Embryonic facial prominence (tissue), 1 donor: ENCODE data around the gene PDS5B.
"Not testable (repeated sequence)": the region's sequence is repeated elsewhere in the genome, so short reads cannot be mapped to it uniquely, and the experiment has no call there.

Experiments used
- DNase-seq: peaks from one replicate; pipeline ENCODE4 v3.0.0-alpha.2; 2016; ENCODE audit errors: extremely low spot score

Gene PDS5B

DNA sequence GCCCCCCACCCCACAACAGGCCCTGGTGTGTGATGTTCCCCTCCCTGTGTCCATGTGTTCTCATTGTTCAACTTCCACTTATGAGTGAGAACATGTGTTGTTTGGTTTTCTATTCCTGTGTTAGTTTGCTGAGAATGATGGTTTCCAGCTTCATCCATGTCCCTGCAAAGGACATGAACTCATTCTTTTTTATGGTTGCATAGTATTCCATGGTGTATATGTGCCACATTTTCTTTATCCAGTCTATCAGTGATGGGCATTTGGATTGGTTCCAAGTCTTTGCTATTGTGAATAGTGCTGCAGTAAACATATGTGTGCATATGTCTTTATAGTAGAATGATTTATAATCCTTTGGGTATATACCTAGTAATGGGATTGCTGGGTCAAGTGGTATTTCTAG is 142.8 kb downstream of the PDS5B start:
- not testable (repeated sequence) for DNase-seq

DNA sequence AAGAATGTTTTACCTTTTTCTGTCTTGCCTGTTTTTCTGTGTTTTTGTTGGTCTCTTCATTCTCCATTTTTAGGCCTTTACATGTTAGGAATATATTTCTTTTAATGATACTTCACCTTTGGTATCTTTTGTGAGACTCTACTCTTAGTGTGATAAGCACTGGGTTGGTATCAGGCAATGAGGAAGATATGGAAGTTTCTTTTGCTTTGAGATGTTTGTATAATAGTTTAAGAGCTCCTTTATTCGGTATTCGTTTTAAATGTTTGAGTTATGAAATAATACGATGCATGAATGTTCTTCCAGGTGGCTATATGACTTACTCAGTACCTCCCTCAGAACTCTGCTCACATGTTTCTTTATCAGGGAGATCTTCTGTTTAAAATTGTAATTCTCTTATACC is 144.8 kb downstream of the PDS5B start:
- no peak for DNase-seq

DNA sequence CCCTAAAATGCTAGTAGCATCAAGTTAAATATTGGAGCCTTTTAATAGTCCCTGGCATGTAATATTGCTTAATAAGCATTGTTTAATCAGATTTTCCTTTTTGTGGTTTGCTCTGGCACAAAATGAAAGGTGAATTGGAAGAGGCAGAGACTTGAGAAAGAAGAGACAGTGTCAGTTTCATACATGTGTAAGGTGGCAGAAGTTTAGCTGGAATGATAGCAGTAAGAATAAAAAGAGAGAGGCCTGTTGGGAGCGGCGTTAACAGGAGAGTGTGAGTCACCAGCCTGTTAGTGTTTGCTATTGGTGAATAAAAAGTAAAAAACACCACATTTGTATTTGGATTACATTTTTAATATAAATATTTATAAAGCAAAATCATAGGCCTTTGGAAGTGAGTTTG is 145.3 kb downstream of the PDS5B start:
- no peak for DNase-seq

DNA sequence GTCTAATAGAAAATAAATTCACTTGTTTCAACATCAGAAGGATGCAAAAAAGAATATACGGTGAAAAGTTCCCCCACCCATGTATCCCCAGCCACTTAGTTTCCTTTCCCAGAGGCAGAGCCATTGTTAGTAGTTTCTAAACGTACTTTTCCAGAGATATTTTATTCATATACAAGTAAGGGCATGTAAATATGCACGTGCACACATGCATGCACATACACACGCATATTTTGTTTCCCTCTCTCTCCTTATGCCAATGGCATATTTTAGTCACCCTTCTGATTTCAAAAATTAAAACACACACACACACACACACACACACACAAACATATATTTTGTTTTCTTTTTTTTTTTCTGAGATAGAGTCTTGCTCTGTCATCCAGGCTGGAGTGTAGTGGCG is 147.4 kb downstream of the PDS5B start:
- no peak for DNase-seq

DNA sequence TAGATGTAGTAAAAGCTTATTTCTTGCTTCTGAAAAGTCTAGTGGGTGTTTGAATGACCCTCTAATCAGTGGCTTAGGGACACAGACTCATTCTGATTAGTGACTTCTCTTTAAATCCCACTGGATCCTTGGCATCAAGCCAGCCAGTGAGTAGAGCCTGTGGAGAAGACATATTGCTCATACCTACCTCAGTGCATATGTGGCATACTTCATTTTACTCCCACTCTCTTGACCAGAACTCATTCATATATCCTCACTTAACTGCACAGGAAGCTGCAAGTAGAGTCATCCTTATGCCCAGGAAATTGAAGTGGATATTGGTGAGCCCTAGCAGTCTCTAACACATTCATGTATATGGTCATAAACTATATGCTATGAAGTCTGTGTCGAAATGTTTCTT is 148.3 kb downstream of the PDS5B start:
- DNase-seq, result no peak

DNA sequence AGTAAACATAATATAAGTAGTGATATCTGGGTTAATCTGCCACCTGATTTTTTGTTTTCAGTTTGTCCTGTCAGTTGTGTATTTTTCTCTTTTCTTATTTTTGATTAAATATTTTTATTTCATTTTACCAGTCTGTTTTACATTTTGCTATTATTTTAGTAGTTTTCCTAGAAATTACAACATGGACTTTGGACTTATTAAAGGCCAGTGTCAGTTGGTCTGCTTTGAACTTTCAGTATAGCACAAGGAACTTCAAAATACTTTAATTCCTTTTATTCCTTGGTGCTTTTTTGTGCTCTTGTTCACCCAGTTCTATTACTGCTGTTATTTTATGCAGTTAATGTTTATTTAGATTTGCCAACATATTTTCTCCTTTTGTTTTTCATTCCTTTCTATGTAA is 149.6 kb downstream of the PDS5B start:
- no peak for DNase-seq

DNA sequence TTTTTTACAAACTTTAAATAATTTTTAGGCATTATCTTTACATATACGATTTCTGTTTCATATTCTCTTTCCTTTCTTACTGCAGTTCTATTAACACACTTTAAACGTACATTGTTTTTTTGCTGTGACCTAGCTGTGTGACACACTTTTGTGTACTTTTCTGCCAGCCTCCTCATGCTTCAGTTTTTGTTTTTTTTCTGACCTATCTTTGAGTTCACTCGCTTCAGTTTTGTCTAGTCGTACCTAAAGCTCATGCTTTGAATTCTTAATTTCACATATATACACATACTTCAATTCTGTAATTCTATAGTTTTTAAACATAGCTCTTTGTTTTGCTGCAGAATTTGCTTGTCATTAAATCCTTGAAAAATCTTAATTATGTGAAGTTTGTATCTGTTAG is 150.4 kb downstream of the PDS5B start:
- DNase-seq, result no peak

DNA sequence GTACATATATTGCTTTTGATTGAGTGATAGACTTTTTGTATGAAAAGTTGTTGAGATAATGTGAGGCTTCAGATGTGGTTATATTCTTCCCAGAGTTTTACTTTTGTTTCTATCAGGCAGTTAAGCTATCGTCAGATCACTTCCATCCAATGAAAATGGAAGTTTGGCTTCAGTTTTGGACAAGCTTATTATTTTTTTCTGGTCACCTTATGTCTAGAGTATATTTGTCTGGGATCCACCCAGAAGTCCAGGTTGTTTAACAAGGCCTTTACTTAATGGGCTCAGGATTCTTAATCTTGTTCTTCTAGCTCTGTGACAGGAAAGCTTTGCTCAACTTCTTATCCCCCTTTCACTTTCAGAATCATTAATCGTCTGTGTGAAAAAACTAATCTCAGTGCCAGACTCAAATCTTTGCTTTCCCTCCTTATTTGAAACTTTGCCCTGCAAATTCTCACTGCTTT is 150.9 kb downstream of the PDS5B start:
- DNase-seq, result no peak

DNA sequence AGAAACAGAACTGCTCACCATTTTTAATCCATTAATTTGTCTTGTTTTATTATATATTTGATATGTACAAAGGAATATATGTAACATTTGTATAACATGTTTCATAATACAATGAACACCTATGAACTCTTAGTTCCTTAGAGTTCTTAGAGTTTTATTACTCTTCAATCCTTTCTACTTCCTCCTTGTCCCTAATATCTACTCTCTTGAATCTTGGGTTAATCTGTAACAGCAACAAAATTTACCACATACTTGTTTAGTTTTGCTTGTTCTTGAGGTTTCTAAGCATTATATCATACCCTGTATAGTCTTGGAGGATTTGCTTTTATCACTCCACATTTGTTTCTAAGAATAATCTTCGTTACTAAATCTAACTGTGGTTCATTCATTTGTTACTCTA is 151.4 kb downstream of the PDS5B start:
- DNase-seq, result no peak

DNA sequence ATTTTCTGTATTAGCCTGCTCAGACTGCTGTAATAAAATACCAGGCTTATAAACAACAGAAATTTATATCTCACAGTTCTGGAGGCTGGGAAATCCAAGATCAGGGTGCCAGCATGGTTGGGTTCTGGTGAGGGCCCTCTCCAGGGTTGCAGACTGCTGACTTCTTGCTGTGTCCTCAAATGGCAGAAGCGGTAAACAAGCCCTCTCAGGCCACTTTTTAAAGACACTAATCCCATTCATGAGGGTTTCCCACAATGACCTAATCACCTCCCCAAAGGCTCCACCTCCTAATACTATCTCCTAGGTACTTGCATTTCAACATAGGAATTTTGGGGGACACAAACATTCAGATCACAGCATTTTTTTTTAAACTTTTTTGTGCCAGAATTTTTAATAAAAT is 159.3 kb downstream of the PDS5B start:
- DNase-seq, result no peak

DNA sequence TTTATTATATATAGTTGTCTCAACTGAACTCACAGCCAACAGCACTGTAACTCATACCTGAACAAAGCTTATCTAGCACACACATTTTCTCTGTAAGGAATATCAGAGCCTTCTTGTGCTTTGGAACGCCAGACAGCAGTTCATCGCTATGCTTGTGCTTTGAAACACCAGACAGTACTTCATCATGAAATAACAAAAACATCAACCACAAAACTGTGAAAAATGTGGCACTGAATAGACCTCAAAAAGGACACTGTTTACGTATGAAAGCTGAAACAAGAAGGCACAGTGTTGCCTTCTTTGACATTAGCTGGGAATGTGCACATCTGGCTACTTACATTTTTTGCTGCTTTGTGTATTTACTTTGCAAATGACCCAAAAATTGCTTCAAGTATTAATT is 160.2 kb downstream of the PDS5B start:
- DNase-seq, result no peak

DNA sequence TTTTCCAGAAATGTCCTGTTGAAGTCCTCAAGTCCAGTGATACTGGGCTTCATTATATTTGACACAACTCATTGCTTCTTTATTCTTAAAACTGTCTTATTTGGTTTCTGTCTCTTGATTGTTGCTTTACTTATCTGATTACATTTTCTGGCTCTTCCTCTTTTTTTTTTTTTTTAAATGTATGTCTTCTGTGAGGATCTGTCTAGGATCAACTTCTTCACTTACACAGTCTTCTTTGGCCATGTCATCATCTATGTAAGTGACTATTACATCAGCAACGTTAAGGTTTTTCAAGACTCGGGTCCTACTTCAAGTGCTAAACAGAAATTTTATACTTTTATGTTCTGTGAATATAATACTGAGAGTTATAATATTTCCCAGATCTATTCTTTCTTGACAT is 162.1 kb downstream of the PDS5B start:
- no peak for DNase-seq

DNA sequence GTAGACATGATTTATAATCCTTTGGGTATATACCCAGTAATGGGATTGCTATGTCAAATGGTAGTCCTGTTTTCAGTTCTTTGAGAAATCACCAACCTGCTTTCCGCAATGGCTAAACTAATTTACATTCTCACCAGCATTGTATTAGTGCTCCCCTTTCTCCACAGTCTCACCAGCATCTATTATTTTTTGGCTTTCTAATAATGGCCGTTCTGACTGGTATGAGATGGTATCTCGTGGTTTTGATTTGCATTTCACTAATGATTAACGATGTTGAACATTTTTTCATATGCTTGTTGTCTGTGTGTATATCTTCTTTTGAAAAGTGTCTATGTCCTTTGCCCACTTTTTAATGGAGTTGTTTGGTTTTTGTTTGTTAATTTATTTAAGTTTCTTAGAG is 165.1 kb downstream of the PDS5B start:
- no peak for DNase-seq

DNA sequence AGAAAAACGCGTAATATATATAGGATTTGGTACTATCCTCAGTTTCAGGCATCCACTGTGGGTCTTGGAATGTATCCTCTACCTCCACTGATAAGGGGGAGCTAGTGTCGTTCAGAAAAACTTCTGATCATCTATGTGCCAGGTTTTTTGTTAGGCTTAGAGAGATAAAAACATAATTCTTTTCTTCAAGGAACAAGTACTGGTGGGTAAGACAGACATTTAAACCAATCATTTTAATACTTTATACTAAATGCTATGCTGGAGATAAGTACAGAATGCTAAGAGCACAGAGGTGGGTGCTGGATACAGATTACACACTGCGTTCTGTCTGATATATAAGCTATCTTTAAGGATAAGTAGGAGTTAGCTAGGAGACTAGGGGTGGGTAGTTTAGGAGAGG is 166.1 kb downstream of the PDS5B start:
- no peak for DNase-seq

DNA sequence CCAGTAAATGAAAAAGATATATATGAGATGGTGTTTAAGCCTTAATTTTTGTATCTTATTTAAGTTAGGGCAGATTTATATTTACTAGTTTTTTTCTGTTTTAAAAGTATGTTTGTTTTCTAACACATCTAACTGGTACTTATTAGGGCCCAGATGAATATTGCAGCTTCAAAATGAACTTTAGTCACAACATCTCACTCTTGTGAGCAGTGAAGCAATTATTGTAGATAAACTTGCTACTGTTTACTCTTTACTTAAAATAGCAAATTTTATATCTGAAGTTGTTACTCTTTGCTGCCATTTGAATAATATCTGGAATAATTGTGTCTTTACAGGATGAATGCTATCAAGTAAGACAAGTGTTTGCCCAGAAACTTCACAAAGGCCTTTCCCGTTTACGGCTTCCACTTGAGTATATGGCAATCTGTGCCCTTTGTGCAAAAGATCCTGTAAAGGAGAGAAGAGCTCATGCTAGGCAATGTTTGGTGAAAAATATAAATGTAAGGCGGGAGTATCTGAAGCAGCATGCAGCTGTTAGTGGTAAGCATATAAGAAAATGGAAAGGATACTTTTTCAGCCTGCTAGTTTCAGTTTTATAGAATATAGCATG is 166.8 kb downstream of the PDS5B start:
- no peak for DNase-seq

DNA sequence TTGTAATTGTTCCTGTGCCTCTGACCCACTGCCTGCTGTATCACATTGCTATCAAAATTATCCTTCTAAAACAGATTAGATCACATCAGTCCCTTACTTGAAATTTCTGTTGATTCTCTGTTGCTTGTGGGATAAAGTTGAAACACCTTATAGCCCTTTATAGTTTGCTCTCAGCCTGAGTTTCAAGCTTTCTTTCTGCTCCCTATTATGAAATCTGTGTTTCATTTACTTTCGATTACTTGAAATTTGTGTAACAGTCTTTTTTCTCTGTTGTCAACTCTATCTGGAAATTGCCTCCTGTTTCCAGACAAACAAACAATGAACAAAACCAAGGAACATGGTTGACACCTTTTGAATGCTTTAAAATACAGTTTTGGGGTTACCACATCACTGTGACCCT is 167.9 kb downstream of the PDS5B start:
- DNase-seq, result no peak

DNA sequence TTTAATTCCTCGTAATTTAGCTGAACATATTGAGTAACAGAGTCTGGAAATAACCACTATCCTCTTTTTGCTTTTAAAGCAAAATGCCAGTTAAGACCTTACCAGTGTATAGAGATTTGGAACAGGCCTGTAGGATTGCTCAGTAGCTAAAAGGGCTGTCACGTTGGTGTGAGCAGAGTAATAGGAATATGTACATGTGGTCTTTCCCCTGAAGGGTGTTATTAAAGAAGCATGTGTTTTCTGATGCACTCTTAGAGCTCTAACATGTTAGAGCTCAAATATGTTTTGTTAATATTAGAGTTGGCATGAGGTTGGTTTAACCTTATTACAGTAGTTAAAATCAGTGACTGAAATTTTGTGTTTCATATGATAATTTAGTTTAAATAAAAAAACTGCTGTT is 172.9 kb downstream of the PDS5B start:
- DNase-seq, result no peak

DNA sequence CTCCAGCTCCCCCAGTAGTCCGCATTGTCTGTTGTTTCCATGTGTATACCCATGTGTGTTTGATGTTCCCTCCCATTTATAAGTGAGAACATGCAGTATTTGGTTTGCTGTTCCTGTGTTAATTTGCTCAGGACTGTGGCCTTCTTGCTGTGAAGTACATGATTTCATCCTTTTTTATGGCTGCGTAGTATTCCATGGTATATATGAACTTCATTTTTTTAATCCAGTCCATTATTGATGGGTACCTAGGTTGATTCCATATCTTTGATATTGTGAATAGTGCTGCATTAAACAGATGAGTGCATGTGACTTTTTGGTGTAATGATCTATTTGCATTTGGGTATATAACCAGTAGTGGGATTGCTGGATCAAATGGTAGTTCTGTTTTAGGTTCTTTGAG is 175.2 kb downstream of the PDS5B start:
- DNase-seq, result no peak

DNA sequence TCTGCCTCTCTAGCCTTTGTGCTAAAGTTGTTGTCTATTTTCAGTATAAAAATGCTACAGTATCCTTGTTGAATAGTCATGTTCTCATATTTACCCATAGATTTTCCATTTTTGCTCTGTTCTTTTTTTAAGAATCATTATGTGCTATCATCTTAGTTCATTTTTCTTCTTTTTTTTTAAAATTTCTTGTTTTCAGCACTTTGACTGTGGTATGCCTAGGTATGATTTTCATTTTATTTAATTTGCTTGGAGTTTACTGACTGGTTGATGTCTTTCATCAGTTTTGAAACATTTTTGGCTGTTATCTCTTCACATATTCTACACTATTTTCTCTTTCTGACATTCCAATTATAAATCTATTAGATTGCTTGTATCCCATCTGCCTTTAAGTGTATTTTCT is 192.9 kb downstream of the PDS5B start:
- no peak for DNase-seq

DNA sequence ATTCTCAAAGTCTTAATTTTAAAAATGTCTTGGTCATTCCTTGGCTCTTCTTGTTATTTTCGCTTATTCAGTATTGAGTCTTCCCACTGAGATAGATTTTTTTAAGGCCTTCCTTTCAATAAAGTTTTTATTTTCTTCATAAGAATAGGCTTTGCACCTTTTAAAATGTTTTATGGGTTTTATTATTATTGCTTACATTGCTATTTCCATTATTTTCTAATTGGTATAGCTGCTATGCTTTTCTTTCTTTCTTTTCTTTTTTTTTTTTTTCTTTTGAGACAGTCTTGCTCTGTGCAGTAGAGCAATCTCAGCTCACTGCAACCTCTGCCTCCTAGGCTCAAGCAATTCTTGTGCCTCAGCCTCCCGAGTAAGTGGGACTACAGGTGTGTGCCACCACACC is 195.7 kb downstream of the PDS5B start:
- DNase-seq, result no peak

DNA sequence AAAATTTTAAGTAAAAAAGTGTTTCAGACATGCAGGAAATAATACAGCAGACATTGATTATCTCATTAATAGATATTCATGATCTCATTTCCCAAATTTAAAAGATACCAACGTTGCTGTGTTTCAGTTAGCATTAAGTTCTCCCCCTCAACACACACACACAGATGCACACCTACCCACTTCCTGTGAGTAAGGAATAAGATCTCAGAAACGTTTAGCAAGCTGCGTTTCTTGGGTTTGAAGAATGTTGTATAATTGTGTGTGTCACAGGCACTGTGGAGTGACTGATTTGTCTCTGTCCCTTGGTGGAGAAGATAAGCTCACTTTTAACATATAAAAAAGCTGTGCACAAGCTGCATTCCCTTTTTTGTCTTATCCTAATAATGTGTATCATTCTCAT is 196.8 kb downstream of the PDS5B start:
- DNase-seq, result no peak

DNA sequence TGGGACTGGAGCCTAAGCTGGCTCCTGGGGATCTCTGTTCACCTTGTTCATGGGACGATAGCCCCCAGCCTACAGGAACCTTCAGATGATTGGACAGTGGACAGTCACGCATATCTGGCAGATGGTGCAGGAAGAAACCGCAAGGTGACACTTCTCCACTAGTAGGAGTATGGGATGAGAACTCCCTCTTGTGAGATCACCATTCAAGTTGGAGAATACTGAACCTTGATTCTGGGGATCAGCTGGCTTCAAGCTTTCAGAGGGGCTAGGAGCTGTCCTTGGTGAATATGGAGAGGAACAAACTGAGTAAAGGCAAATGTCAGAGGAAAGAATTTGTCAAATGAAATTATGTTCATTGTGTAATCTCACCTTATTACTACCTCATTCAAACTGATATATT is 204.5 kb downstream of the PDS5B start:
- DNase-seq, result no peak

DNA sequence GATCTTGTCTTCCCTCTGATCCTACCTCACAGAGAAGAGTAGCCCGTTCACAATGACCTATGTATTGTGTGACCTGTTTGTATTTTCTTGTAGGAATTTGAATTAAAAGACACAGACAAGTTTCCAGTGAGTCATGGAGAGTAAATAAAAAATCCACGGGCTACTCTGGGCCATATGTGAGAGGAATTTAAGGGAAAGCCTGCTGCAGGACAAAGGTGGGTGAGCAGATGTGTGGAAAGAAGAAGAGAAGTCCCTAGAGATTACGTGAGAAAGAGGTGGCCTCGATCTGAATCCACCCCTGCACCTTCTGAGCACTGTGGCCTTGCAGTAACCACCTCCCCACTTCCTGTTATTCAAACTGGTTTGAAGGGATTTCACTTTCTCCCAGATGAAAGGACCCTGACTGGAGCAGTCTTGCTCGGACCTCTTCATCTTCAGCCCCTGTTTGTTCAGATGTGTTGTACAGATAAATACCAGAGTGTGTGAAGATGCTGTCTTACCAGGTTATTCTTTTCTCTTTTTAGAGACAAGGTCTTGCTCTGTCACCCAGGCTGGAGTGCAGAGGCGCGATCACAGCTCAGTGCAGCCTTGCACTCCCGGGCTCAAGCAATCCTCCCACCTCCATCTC is 205.4 kb downstream of the PDS5B start:
- no peak for DNase-seq

DNA sequence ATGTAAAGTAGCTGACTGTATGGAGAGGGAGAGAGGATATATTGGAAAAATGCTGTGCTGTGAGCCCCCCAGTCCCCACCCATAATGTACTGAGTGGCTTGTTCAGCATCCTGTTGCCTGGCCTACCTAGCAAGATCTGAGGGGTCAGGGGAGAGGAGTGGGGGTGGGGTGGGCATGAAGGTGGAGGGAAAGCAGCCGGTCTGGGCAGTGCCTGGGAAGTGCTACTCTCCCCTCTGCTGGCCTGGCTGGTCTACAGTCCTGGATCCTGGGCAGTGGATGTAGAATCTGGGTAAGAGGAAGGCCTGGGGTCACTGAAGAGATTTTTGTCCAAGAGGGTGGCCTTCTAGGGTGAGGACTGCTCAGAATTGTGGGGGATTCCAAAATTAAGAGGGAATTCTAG is 210.5 kb downstream of the PDS5B start:
- no peak for DNase-seq
